ENCODE measurements around the gene PDE6D. TPM values are rescaled to one million over a fixed set of nuclear protein-coding genes. Genes with fewer than 3 reads are reported as not detected.

Gene PDE6D
- total and polyA plus RNA-seq, 2 of the 13 experiments (the other 11 are each of a cell fraction or from before 2014, with no cell fraction given), result 14.1 to 23.2 TPM

DNA sequence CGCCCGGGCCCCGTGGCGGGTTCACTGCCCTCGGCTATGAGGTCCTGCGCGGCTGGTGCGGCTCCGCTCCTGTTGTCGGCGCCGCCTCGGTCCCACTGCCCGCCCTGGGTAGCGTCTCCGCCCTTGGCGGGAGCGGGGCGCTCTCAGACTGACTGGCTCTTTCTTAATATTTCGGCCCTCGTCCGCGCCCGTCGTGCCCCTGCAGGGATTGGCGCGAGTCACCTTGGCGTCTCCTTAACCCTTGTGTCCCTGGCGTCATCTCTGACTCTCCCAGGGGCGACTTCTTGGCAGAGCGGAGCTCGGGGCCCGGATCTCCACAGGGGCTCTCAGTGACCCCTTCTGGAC, 71.5 kb downstream of the PDE6D start (continued):
- TF ChIP-seq HDAC6 (IDR thresholded peaks at IDR 0.05; ENCODE audit: low read depth, low read length) (0 out of 2 replicates have a peak, but pooled peaks have one; percentile 64), ZNF761 (CRISPR knock-in tag; conservative IDR thresholded peaks at IDR 0.05) (no peak), NCOR1 (IDR thresholded peaks at IDR 0.05; ENCODE audit: borderline replicate concordance, low read length) (no peak), KDM5B (CRISPR knock-in tag; IDR thresholded peaks at IDR 0.05; ENCODE audit: borderline replicate concordance) (no peak), FIP1L1 (IDR thresholded peaks at IDR 0.05; ENCODE audit: borderline replicate concordance, insufficient read depth, low read depth, low read length) (no peak), NAIF1 (CRISPR knock-in tag; IDR thresholded peaks at IDR 0.05; ENCODE audit: borderline replicate concordance) (no peak), ZNF670 (CRISPR knock-in tag; IDR thresholded peaks at IDR 0.05; ENCODE audit: borderline replicate concordance) (peak; percentile 2; the same call in 1 of the 2 replicates), AFF4 (CRISPR knock-in tag; IDR thresholded peaks at IDR 0.05) (0 out of 2 replicates have a peak, but pooled peaks have one; percentile 31), TERF1 (CRISPR knock-in tag; IDR thresholded peaks at IDR 0.05) (no peak), ATM (IDR thresholded peaks at IDR 0.05; ENCODE audit: borderline replicate concordance) (no peak), IKZF4 (CRISPR knock-in tag; IDR thresholded peaks at IDR 0.05; ENCODE audit: borderline replicate concordance, low read depth, not compliant biosample characterization) (no peak), NR3C1 (CRISPR knock-in tag; IDR thresholded peaks at IDR 0.05) (no peak), TRIM22 (IDR thresholded peaks at IDR 0.05) (no peak), AGO2 (optimal IDR thresholded peaks at IDR 0.05; ENCODE audit: low read depth, low read length) (peak; percentile 78), SALL2 (CRISPR knock-in tag; IDR thresholded peaks at IDR 0.05) (no peak), ZNF777 (CRISPR knock-in tag; IDR thresholded peaks at IDR 0.05) (no peak), ZHX1 (CRISPR knock-in tag; IDR thresholded peaks at IDR 0.05; ENCODE audit: low read depth) (0 out of 2 replicates have a peak, but pooled peaks have one; percentile 9)
- TF ChIP-seq, protein P1, sequence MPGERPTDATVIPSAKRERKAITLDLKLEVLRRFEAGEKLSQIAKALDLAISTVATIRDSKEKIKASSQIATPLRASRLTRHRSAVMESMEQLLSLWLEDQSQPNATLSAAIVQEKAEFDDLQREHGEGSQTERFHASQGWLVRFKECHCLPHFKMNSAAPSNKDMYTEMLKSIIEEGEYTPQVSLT (CRISPR knock-in tag; IDR thresholded peaks at IDR 0.05; ENCODE audit: borderline replicate concordance, low read depth), result no peak
